CD8-positive, alpha-beta memory T cell (primary cell): ENCODE results near the gene CABP2. TPM values are rescaled to one million over a fixed set of nuclear protein-coding genes. Genes with fewer than 3 reads are reported as not detected.
A peak's percentile ranks its signal among the peaks of the same experiment; 100 is the strongest.

Experiments
- CTCF ChIA-PET: fragments of 350-600 bp; sonication (Branson Sonifier 250); formaldehyde crosslinking; loops from one replicate; lab custom pipeline; 2021; ENCODE audit warnings: antibody characterized with exemption; lab: Charles Lee
- POLR2A ChIA-PET: fragments of 350-600 bp; sonication (Branson Sonifier 250); formaldehyde crosslinking; loops from one replicate; lab custom pipeline; 2021; ENCODE audit warnings: antibody characterized with exemption; lab: Charles Lee
- DNase-seq, 5 donors: peaks; one replicate each; pipeline versions ENCODE4 v3.0.0 to v3.0.0-alpha.2; 2020 to 2022; ENCODE audit warnings: mixed read lengths in 1 of 5
- H3K27ac ChIP-seq: one replicate; pipeline ENCODE4 v1.7.0; 2013; ENCODE audit warnings: low read depth, mild to moderate bottlenecking, low read length, moderate library complexity
- H3K27me3 ChIP-seq: 2 replicates; pipeline ENCODE4 v1.7.0; 2013; ENCODE audit warnings: low read length, mild to moderate bottlenecking; ENCODE audit not compliant: insufficient read depth, poor library complexity, severe bottlenecking
- H3K36me3 ChIP-seq: 2 replicates; pipeline ENCODE4 v1.7.0; 2013; ENCODE audit warnings: mild to moderate bottlenecking, low read length, moderate library complexity; ENCODE audit not compliant: insufficient read depth
- H3K4me1 ChIP-seq: 2 replicates; pipeline ENCODE4 v1.7.0; 2013; ENCODE audit warnings: mild to moderate bottlenecking, low read length, moderate library complexity; ENCODE audit not compliant: insufficient read depth
- H3K4me3 ChIP-seq: 2 replicates; pipeline ENCODE4 v1.7.0; 2013; ENCODE audit warnings: mild to moderate bottlenecking, low read length
- H3K9me3 ChIP-seq: 2 replicates; pipeline ENCODE4 v1.7.0; 2013; ENCODE audit warnings: mild to moderate bottlenecking, low read length
- H3K27ac Mint-ChIP-seq, 8 donors: one replicate each; pipeline ENCODE4 v1.8.0; 2020 to 2021; ENCODE audit warnings: mixed read lengths in 8 of 8, mild to moderate bottlenecking in 6 of 8, inconsistent platforms in 3 of 8, moderate library complexity in 3 of 8
- H3K27me3 Mint-ChIP-seq, 2 donors: one replicate each; pipeline ENCODE4 v1.8.0; 2020 to 2021; ENCODE audit warnings: mixed read lengths in 2 of 2, mild to moderate bottlenecking in 1 of 2, moderate library complexity in 1 of 2
- H3K36me3 Mint-ChIP-seq, 3 donors: one replicate each; pipeline ENCODE4 v1.8.0; 2020 to 2021; ENCODE audit warnings: mixed read lengths in 3 of 3, inconsistent platforms in 1 of 3, mild to moderate bottlenecking in 1 of 3
- H3K4me1 Mint-ChIP-seq, 3 donors: one replicate each; pipeline ENCODE4 v1.8.0; 2020 to 2021; ENCODE audit warnings: mixed read lengths in 3 of 3, inconsistent platforms in 1 of 3, mild to moderate bottlenecking in 1 of 3
- H3K4me3 Mint-ChIP-seq, 7 donors: one replicate each; pipeline ENCODE4 v1.8.0; 2020 to 2021; ENCODE audit warnings: mixed read lengths in 7 of 7, mild to moderate bottlenecking in 6 of 7, moderate library complexity in 4 of 7, inconsistent platforms in 2 of 7
- H3K9me3 Mint-ChIP-seq, 5 donors: one replicate each; pipeline ENCODE4 v1.8.0; 2020 to 2022; ENCODE audit warnings: mixed read lengths in 5 of 5, mild to moderate bottlenecking in 3 of 5, moderate library complexity in 2 of 5, inconsistent platforms in 1 of 5
- polyA plus RNA-seq: library from polyadenylated mRNA; unstranded; fragments of 300-500 nt; fragmentation: Illumina TruSeq; gene quantifications from one replicate; pipeline ENCODE4 v1.2.3, GENCODE V29; 2021
- total RNA-seq, 2 experiments: library from RNA; stranded (reverse); gene quantifications; one replicate each; pipeline ENCODE4 v1.2.3, GENCODE V29; 2021

CABP2 gene
- total and polyA plus RNA-seq, 3 experiments from 2014 or later: not detected

- peaks cover 4 to 11% (median 5%) of the 10 kb centered on the region in 3 donors for H3K4me1 Mint-ChIP-seq
- peak overlapping the region in 2 of 8 donors; percentile 15 to 17 for H3K27ac Mint-ChIP-seq
- no peaks in the 10 kb centered on the region for H3K27me3 Mint-ChIP-seq
- H3K36me3 Mint-ChIP-seq: peaks cover 0 to 86% (median 4%) of the 10 kb centered on the region in 3 donors
- no peaks in the 10 kb centered on the region for H3K9me3 ChIP-seq
- H3K4me3 Mint-ChIP-seq: no peak overlapping the region
- peaks cover 14% of the 10 kb centered on the region for H3K36me3 ChIP-seq
- no peaks in the 10 kb centered on the region for H3K9me3 Mint-ChIP-seq
- ChIA-PET POLR2A (interaction anchor here (0.6 to 1.9 kb wide), 2 partner anchors 10 to 71 kb away, joined by 3 to 8 read pairs; partner anchors contain the start of gene AIP), CTCF (interaction anchor here (1.4 to 2.0 kb wide), 2 partner anchors 11 to 92 kb away, joined by 4 to 5 read pairs; partner anchors contain the start of genes PITPNM1 and PPP1CA)
- DNase-seq: no peak
- H3K4me1 ChIP-seq: peaks cover under 1% of the 10 kb centered on the region
- no peaks in the 10 kb centered on the region for H3K27me3 ChIP-seq
- no peak overlapping the region for H3K4me3 ChIP-seq
- H3K27ac ChIP-seq: no peak overlapping the region
Measured at GRCh38 chr11:67493548-67494370, 29.5 kb downstream of the CABP2 start.

GRCh38 chr11:67492801-67493547 is 30.3 kb downstream of the CABP2 start:
- no peak for DNase-seq
- H3K9me3 ChIP-seq: no peaks in the 10 kb centered on the region
- Mint-ChIP-seq H3K27me3 (no peaks in the 10 kb centered on the region), H3K27ac (peak overlapping the region in 1 of 8 donors; percentile 36), H3K4me3 (no peak overlapping the region), H3K4me1 (peaks cover 7 to 19% (median 12%) of the 10 kb centered on the region in 3 donors), H3K9me3 (no peaks in the 10 kb centered on the region), H3K36me3 (peaks cover 0 to 86% (median 7%) of the 10 kb centered on the region in 3 donors)
- POLR2A ChIA-PET: interaction anchor here (0.6 to 1.9 kb wide), 5 partner anchors 9 to 92 kb away, joined by 3 to 8 read pairs (median 3); partner anchors contain the start of genes AIP, GPR152 and PPP1CA
- no peaks in the 10 kb centered on the region for H3K27me3 ChIP-seq
- H3K36me3 ChIP-seq: peaks cover 17% of the 10 kb centered on the region
- H3K4me3 ChIP-seq: no peak overlapping the region
- no peak overlapping the region for H3K27ac ChIP-seq
- CTCF ChIA-PET: interaction anchor here (0.9 to 2.0 kb wide), 6 partner anchors 12 to 104 kb away, joined by 3 to 5 read pairs (median 4); partner anchors contain the start of genes PITPNM1, PPP1CA and PTPRCAP
- peaks cover 8% of the 10 kb centered on the region for H3K4me1 ChIP-seq

GRCh38 chr11:67492069-67492727 is 31.0 kb downstream of the CABP2 start:
- Mint-ChIP-seq H3K4me3 (no peak overlapping the region), H3K4me1 (peaks cover 15 to 27% (median 19%) of the 10 kb centered on the region in 3 donors), H3K9me3 (no peaks in the 10 kb centered on the region), H3K36me3 (peaks cover 4 to 86% (median 12%) of the 10 kb centered on the region in 3 donors), H3K27ac (peak overlapping the region in 1 of 8 donors; percentile 32), H3K27me3 (no peaks in the 10 kb centered on the region)
- H3K4me3 ChIP-seq: no peak overlapping the region
- CTCF ChIA-PET: interaction anchor here (0.9 to 2.0 kb wide), 7 partner anchors 10 to 103 kb away, joined by 3 to 5 read pairs (median 4); partner anchors contain the start of genes PITPNM1, PPP1CA and PTPRCAP
- no peaks in the 10 kb centered on the region for H3K9me3 ChIP-seq
- H3K27ac ChIP-seq: no peak overlapping the region
- no peak for DNase-seq
- H3K36me3 ChIP-seq: peaks cover 22% of the 10 kb centered on the region
- H3K4me1 ChIP-seq: peaks cover 14% of the 10 kb centered on the region
- H3K27me3 ChIP-seq: no peaks in the 10 kb centered on the region
- POLR2A ChIA-PET: interaction anchor here (0.6 to 1.9 kb wide), 5 partner anchors 9 to 91 kb away, joined by 3 to 8 read pairs (median 3); partner anchors contain the start of genes AIP, GPR152 and PPP1CA

GRCh38 chr11:67491276-67492068 is 31.8 kb downstream of the CABP2 start:
- H3K36me3 Mint-ChIP-seq: peaks cover 4 to 83% (median 12%) of the 10 kb centered on the region in 3 donors
- Histone ChIP-seq H3K36me3 (peaks cover 27% of the 10 kb centered on the region), H3K27me3 (no peaks in the 10 kb centered on the region), H3K27ac (no peak overlapping the region), H3K4me3 (no peak overlapping the region), H3K9me3 (no peaks in the 10 kb centered on the region), H3K4me1 (peaks cover 22% of the 10 kb centered on the region)
- CTCF ChIA-PET: interaction anchor here (0.9 to 2.0 kb wide), 4 partner anchors 11 to 23 kb away, joined by 3 to 5 read pairs (median 4); partner anchors contain the start of gene PITPNM1
- H3K4me3 Mint-ChIP-seq: no peak overlapping the region
- H3K27me3 Mint-ChIP-seq: no peaks in the 10 kb centered on the region
- peaks cover 22 to 34% (median 25%) of the 10 kb centered on the region in 3 donors for H3K4me1 Mint-ChIP-seq
- H3K9me3 Mint-ChIP-seq: no peaks in the 10 kb centered on the region
- POLR2A ChIA-PET: interaction anchor here (0.7 to 1.9 kb wide), 3 partner anchors 8 to 90 kb away, joined by 3 to 8 read pairs (median 5); partner anchors contain the start of genes AIP and PPP1CA
- DNase-seq: no peak
- peak overlapping the region in 1 of 8 donors; percentile 21 for H3K27ac Mint-ChIP-seq

GRCh38 chr11:67490727-67491065 is 32.5 kb downstream of the CABP2 start:
- Histone ChIP-seq H3K4me1 (peaks cover 29% of the 10 kb centered on the region), H3K36me3 (peaks cover 27% of the 10 kb centered on the region), H3K9me3 (no peaks in the 10 kb centered on the region), H3K27me3 (no peaks in the 10 kb centered on the region), H3K4me3 (no peak overlapping the region), H3K27ac (no peak overlapping the region)
- no peaks in the 10 kb centered on the region for H3K27me3 Mint-ChIP-seq
- no peak for DNase-seq
- no peak overlapping the region for H3K4me3 Mint-ChIP-seq
- H3K4me1 Mint-ChIP-seq: peaks cover 30 to 42% (median 32%) of the 10 kb centered on the region in 3 donors
- H3K27ac Mint-ChIP-seq: peak overlapping the region in 1 of 8 donors; percentile 21
- peaks cover 4 to 81% (median 12%) of the 10 kb centered on the region in 3 donors for H3K36me3 Mint-ChIP-seq
- ChIA-PET POLR2A (interaction anchor here (0.6 kb wide), 1 partner anchor 13 kb away, joined by 3 read pairs; no protein-coding TSS in a partner anchor), CTCF (no interaction called here)
- no peaks in the 10 kb centered on the region for H3K9me3 Mint-ChIP-seq

- Histone ChIP-seq H3K27ac (no peak overlapping the region), H3K4me3 (no peak overlapping the region), H3K9me3 (no peaks in the 10 kb centered on the region), H3K4me1 (peaks cover 33% of the 10 kb centered on the region), H3K27me3 (no peaks in the 10 kb centered on the region), H3K36me3 (peaks cover 27% of the 10 kb centered on the region)
- Mint-ChIP-seq H3K27me3 (no peaks in the 10 kb centered on the region), H3K9me3 (no peaks in the 10 kb centered on the region), H3K4me1 (peaks cover 34 to 46% (median 34%) of the 10 kb centered on the region in 3 donors), H3K4me3 (no peak overlapping the region), H3K36me3 (peaks cover 4 to 76% (median 12%) of the 10 kb centered on the region in 3 donors), H3K27ac (peak overlapping the region; percentile 14 to 93 (median 61))
- POLR2A ChIA-PET: interaction anchor here (0.5 to 1.2 kb wide), 3 partner anchors 13 to 87 kb away, joined by 3 to 10 read pairs (median 5); partner anchors contain the start of gene PTPRCAP
- no peak for DNase-seq
- CTCF ChIA-PET: no interaction called here
Measured at GRCh38 chr11:67489885-67490726, 33.1 kb downstream of the CABP2 start.
